A172 (cell line): ENCODE results near the gene RHOF. TPM values are rescaled to one million over a fixed set of nuclear protein-coding genes. Genes with fewer than 3 reads are reported as not detected.
"Not testable (repeated sequence)": the region's sequence is repeated elsewhere in the genome, so short reads cannot be mapped to it uniquely, and the experiment has no call there.

Experiments
- DNase-seq: peaks from one replicate; pipeline ENCODE4 v3.0.0-alpha.2; 2015; ENCODE audit warnings: low spot score
- total RNA-seq: library from RNA; depleted of rRNA; stranded (reverse); fragments of >200 nt; shearing (Covaris generic); gene quantifications from 2 replicates; pipeline ENCODE4 v1.2.3, GENCODE V29; 2014

RHOF gene
- total RNA-seq, 1 experiment from 2014 or later = 2.7 TPM

DNA sequence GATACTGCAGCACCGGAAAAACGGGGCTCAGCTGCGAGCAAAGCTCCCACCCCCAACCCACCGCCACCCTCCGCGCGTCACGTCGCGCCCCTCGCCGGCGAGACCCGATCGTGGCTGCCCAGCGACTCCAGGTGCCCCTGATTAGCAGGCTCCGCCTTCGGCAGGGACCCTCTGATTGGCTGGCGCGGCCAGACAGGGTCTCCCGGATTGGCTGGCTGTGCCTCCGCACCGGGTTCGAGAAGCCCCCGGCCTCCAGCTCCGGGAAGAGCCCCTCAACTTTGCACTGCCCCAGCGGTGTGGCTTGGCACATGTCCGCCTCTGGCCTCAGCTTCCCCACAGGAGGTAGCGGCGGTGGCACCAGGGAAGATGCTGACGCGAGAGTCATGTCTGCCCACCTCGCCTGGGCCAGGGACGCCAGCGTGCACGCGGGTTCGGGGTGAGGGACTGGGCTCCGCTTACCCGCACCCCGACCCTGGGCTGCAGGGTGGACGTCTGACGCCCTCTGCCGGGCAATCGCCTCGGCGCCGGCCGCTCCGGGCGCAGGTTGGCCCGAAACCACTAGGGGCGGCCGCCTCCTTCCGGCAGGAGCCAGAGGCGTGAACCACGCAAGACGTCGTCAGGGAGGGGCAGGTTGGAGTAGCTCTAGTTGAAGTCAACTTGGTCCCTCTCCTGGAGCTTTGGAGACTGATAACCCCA is 498 bp upstream of the RHOF start:
- DNase-seq = peak; percentile 81

- no peak for DNase-seq
Measured at GRCh38 chr12:121792607-121793439, 665 bp downstream of the RHOF start.

DNA sequence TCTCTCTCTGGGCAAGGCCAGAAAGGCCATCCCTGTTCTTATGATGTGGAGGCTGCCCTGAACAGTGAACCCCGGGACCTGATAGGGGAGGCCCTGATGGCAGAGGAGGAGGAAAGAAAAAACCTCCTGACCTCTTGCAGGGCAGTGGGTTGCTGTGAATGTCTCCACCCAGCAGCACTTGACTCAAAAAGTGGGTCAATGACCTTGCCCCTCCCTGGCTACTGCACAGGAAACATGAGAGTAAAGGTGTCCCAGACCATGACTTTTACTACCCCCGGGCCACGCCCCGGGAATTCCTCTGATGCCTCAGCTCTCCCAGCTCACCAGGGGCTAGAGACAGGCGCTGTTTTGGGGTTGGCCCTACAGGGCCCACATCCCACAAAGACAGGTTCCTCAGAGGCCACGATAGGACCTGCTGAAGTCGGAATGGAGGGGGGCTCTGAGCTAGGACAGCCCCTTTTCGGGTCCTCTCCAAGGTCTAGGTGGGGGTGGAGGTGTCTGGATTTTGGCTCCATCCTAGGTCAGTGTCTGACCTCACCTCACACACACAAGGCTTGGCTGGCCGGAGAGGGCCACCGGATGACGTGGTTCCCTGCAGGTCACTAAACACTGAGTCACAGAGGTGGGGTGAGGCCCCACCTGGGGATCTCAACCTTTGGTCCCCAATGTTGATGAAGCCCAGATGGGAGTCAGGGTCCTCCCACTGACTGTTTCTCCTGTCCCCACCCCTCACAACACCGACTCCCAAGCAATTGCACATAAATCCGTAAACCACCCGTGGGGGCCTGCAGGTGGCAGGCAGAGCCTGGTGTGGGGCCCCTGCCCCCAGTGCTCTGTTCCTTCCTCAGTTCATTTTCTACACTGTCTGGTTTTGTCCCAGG is 1.6 kb downstream of the RHOF start:
- DNase-seq = peak; percentile 80

- DNase-seq = not testable (repeated sequence)
Measured at GRCh38 chr12:121790785-121791184, 2.7 kb downstream of the RHOF start.

DNA sequence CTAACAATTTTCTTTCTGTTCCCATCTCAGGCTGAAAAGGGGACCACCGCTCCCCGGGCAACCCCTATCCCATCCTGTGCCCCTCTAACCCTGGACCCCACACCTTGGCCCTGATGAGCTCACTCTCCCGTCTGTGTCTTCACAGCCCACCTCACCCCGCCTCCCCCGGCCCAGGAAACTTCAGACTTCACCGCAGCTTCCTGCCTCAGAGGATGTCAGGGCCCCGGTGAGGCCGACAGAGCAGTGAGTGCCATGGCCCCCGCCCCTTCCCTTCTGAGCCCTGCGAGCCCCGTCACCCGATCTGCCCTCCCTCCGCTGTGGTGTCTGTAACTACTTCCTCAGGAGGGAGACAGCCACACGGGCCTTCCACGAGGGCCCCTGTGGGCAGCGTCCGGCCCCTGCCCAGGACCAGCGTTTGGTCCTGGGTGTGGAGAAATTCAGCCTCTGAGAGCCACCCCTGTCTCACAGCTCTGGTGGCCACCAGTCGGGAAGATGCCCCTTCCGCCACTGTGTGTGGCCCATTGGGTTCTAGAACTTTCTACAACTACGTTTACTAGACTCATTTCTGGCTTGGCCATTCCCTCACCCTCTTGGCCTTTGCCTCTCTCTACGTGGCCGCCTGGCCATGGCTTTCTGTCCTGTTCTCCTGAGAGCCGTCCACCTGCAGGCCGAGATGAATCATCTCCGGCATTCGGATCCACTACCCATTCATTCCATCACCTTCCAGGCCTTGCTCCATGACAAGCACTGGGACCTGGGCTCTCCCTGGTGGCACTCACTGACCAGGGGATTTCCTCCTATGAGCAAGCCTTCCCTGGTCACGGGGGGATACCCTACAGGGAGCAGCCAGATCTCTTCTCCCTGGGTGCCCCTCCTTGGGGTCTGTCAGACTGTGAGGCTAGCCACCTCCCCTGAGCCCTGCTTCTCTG is 3.4 kb downstream of the RHOF start:
- no peak for DNase-seq

- no peak for DNase-seq
Measured at GRCh38 chr12:121789233-121789781, 4.2 kb downstream of the RHOF start.

DNA sequence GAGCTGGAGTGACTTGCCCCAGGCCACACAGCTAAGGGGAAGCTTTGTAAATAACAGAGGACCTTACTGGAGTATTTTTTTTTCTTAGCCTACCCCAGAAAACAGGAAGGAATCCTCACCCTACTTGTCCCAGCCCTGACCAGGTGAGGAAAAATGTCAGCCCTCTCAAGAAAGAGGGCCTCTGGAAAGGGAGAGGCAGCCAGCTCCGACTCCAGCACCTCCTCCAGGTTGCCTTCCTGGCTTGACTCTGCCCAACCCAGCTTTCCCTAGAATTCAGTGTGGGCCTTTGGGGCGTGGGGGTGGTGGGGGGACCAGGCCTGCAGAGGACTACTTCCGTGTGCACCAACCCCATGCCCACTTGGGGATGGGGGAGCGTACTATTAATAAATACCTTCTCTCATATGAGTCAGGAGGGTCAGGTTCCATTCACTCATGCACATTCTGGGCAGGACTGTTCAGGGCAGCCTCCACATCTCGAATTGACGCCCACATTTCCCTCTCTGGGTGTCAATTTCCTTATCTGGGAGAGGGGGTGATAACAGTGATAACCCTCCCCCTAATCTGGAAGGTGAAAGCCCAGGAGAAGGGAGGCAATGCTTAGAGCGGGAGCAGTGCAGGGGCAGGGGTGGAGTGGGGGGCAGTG is 5.2 kb downstream of the RHOF start:
- DNase-seq = no peak

GRCh38 chr12:121787063-121788025 is 6.1 kb downstream of the RHOF start:
- no peak for DNase-seq

- DNase-seq = peak; percentile 97
Measured at GRCh38 chr12:121786440-121786825, 7.1 kb downstream of the RHOF start.

GRCh38 chr12:121784460-121784859 is 9.0 kb downstream of the RHOF start:
- DNase-seq = peak; percentile 93

GRCh38 chr12:121783766-121784165 is 9.7 kb downstream of the RHOF start:
- peak; percentile 58 for DNase-seq

DNA sequence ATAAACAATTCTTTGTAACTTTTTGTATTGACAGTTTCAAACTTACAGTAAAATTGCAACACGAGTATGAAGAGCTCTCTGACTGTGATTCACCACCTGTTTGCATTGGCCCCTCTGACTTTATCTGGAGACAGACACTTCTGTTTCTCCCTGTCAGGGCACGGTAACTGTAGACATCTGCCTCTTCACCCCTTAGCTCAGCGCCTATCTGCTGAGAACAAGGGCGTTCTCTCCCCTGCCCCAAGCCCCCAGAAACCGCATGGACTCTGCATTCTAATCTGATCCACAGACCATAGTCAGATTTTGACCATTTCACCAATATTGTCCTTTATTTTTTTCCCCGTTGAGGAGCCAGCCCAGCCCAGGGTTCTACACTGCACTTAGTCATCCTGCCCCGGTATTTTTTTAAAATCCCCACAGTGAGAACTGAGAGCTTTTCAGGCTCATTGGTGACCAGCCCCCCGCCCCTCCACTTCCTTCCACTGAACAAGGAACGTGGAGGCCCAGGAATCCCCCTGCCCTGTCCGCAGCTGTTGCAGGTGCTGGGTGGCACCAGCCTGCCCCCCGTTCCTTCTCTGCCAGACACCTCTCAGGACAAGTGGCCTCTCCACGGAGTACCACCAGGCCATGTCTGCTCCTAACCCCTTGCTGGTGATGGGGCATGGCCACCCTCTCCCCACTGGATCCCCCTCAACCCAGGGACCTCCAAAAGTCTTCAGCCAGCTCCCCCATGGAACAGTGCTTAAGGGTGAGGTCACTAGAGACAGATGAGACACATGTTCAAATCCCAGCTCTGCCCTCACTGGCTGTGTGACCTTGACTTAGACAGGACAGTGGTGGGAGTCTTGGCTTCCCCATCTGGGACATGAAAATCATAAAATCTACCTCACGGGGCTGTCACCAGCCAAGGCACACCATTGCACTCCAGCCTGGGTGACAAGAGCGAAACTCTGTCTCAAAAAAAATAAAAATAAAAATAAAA is 11.2 kb downstream of the RHOF start:
- DNase-seq = no peak

- DNase-seq = no peak
Measured at GRCh38 chr12:121781484-121781997, 11.9 kb downstream of the RHOF start.

DNA sequence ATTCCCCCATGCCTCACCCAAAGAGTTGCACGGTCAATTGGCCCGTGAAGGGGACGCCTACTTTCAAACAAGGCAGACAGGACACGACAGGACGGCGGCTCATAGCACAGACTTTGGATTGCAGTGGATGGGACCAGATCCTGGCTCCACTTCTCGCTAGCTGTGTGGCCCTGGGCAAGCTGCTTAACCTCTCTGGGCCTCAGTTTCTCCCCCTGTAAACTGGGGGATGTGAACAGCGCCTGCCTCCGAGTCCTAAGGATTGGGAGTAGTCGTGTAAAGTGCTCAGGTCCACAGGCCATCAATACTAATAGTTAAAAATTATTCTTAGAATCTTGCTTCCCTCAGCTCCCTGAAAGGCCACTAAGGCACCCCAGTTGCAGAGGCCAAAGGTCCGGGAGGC is 13.1 kb downstream of the RHOF start:
- no peak for DNase-seq

GRCh38 chr12:121779422-121779895 is 14.0 kb downstream of the RHOF start:
- no peak for DNase-seq

GRCh38 chr12:121778567-121779421 is 14.7 kb downstream of the RHOF start:
- no peak for DNase-seq
